Effector CD4-positive, alpha-beta T cell (primary cell): Measurements from ENCODE around the gene RBM33.

Source experiments
- DNase-seq: peaks from one replicate; pipeline ENCODE4 v3.0.0-alpha.2; 2020

Gene RBM33

DNA sequence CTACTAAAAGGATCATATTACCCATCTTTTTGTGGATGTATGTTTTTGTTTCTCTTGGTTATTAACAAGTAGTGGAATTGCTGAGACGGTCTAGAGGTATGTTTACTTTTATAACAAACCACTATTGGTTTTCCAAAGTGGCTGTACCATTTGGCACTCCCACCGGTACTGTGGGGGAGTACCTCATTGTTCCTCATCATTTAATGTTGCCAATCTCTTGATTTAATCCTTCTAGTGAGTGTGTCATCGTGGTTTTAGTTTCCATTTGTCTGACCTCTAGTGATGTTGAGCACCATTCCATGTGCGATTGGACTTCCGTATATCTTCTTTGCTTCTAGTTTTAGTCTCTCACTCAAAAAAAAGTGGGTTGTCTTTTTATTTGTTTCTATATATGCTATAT is 50.4 kb downstream of the RBM33 start:
- no peak for DNase-seq

- DNase-seq: no peak
These were observed 52.3 kb downstream of the RBM33 start for GRCh38 chr7:155696747-155697146.

DNA sequence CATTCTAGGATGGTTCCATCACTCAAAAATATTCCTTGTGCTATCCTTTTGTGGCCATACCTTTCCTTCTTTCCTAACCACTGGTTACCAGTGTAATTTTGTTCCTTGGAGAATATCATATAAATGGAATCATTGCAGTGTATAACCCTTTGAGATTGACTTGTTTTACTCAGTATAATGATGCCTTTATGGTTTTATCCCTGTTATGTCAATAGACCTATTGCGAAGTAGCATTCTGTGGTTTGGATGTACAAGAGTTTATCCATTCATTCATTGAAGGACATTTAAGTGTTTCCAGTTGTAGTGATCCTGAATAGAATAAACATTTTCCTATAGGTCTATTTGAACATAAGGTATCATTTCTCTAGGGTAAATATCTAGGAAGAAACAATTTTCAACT is 54.2 kb downstream of the RBM33 start:
- no peak for DNase-seq

DNA sequence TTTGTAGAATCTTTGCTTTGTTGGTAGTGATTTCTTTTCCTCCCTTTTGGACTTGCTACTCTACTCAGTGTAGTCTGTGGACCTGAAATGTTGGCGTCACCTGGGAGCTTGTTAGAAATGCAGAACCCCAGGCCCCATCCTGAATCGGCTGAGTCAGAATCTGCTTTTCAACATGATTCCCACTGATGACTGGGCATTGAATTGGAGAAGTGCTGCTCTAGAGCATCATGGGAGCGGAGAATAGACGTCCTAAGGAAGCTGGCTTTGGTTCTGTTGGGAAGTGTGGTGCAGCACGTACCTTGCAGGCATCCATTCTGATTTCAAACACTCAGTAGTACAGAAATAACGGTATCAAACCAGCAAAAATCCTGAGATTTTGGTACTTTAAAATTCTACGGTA is 54.7 kb downstream of the RBM33 start:
- no peak for DNase-seq

DNA sequence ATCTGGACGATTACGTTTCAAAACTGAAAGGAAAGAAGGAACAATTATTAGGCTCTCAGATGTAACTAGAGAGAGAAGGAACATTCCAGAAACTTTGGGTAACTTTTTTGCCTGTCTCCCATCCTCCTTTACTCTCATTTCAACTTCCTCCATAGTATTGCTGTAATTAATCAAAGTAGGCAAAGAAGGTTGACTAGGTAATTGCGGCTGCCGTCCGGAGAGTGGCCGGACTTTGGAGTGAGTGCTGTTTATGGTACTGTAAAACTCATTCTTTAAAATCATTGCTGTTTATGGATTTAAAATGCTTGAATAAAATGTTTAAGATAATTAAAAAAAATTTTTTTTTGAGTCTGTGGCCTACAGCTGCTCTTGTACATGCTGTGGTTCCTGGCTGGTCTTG is 56.4 kb downstream of the RBM33 start:
- no peak for DNase-seq

- DNase-seq: no peak
These were observed 57.6 kb downstream of the RBM33 start for GRCh38 chr7:155701972-155702544.

- no peak for DNase-seq
These were observed 58.2 kb downstream of the RBM33 start for GRCh38 chr7:155702616-155703015.

- no peak for DNase-seq
These were observed 61.3 kb downstream of the RBM33 start for GRCh38 chr7:155705623-155706360.

- DNase-seq: no peak
These were observed 61.9 kb downstream of the RBM33 start for GRCh38 chr7:155706376-155706775.

DNA sequence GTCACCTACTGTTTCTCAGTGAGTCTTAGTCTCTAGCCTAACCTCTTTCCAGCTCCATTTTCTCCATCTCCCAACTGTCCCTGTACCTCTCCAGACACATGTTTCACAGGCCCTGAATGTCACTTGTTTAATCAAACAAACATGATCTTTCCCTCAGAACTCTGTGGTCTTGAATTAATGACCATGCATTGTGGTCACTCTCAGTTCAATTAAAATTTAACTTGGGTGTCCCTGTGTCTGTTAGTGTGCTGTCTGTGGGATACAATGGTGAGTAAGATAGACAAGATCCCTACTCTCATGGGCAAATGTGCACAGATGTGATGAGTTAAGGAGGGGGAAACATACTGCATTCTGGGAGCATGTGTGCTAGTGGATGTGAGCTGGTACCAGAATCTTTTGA is 65.0 kb downstream of the RBM33 start:
- DNase-seq: no peak

GRCh38 chr7:155710031-155710430 is 65.6 kb downstream of the RBM33 start:
- no peak for DNase-seq

- DNase-seq: no peak
These were observed 66.1 kb downstream of the RBM33 start for GRCh38 chr7:155710530-155710929.

- no peak for DNase-seq
These were observed 66.6 kb downstream of the RBM33 start for GRCh38 chr7:155711081-155711480.

DNA sequence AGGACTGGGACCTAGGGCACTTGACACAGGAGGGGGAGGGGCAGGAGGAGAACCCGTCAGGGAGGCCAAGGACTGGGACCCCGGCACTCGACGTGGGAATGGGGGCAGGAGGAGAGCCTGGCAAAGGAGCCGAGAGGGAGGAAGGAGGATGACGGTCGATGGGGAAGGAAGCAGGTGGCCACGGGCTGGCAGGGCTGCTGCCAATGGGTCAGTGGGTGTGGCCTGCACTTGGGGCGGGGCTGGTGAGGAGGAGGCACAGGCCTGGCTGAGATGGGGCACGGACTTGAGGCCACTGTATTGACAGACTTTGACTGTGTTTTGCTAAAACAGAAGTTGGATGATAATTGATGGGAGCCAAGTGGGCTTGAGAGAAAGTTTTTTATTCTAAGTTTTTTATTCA is 68.9 kb downstream of the RBM33 start:
- DNase-seq: no peak

DNA sequence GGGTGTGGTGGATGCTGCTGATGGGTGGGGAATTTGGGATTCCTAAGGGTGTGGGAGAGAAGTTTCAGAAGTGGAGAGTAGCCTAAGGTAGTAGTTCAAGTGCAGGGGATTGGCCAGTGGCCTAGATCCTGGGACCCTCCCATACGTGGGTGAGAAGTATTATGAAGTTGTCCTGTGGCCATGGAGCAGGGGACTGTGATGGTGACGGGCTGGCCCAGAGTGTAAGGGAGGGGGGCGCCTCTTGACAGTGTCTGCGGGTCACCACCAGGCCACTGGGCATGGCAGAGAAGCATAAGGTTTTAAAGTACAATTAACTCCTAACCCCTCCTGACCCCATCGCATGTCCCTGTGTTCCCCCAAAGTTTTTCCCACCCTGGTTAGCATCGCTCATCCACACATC is 70.2 kb downstream of the RBM33 start:
- no peak for DNase-seq

DNA sequence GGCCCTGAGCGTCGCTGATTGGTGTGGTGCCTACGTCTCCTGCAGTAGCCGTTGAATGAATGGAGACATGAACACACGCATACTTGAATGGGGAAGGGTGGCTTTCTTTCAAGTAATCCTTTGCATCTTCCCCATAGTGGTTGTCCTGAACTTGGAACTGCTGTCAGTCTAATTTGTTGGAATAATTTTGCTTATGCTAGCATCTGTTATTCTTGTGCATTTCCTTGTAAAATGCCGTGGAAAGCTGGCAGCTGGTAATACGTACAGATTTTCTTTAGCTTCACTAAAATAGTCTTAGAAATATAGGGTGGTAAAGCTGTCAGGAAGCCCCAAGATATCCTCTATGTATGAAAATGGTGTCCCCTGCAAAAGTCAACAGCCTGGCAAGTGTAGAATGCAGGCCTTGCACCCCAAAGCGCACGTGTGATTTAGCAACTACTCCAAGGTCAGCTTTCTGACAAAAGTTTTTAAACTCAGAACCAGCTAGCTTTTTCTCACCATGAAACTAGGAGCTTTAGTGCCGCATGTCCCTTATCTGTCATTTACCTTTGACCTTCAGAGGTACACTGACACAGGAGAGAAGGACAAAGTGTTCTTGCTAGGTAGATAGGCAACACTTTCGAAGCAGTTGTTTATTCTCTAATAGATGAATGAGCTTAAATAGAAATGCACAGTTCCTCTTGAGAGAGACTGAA is 70.8 kb downstream of the RBM33 start:
- DNase-seq: no peak

GRCh38 chr7:155717010-155717744 is 72.7 kb downstream of the RBM33 start:
- DNase-seq: no peak

- DNase-seq: no peak
These were observed 76.6 kb downstream of the RBM33 start for GRCh38 chr7:155721056-155721455.

- no peak for DNase-seq
These were observed 77.7 kb downstream of the RBM33 start for GRCh38 chr7:155722118-155722517.

GRCh38 chr7:155722936-155723335 is 78.5 kb downstream of the RBM33 start:
- DNase-seq: no peak

GRCh38 chr7:155724327-155725005 is 80.0 kb downstream of the RBM33 start:
- no peak for DNase-seq

DNA sequence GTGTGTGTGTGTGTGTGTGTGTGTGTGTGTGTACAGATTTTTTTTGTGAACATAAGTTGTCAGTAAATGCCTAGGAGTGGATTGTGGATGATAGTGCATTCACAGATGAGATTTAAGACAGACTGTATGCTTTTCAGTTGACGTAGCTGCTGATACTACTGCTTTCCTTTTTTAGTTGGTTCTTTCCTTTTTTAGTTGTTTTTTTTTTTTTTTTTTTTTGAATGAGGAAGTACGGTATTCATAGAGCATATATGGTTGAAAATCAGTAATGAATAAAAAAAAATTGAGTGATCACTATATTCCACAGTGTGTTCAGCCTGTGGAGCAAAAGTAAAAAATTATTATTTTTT is 80.5 kb downstream of the RBM33 start:
- DNase-seq: no peak

DNA sequence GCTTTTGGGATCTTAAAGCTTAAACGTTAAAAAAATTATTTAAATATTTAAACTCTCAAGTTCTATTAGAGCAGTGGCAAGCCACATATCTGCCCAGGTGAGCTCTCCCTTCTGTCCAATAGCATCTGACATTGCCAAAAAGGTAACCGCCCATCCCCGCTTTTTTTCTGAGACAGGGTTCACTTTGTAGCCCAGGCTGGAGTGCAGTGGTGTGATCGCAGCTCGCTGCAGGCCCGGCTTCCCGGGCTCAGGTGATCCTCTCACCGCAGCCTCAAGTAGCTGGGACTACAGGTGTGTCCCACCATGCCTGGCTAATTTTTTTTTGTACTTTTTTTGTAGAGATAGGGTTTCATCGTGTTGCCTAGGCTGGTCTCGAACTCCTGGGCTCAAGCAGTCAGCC is 83.2 kb downstream of the RBM33 start:
- DNase-seq: no peak
